Heart right ventricle (tissue), 16 donors: ENCODE data around the gene CTBS. TPM values are rescaled to one million over a fixed set of nuclear protein-coding genes. Genes with fewer than 3 reads are reported as not detected.

Source experiments
- ATAC-seq, 8 donors: fragments of 200-7000 bp; cut with Tn5 transposase; one replicate each; pipeline ENCODE4 v1.9.1; 2020; ENCODE audit warnings: mild to moderate bottlenecking in 8 of 8, moderate library complexity in 8 of 8, moderate number of reproducible peaks in 1 of 8
- DNase-seq, 2 donors: peaks; one replicate each; pipeline ENCODE4 v3.0.0-alpha.2; 2020
- H3K27ac ChIP-seq, 10 donors: fragments of 200-600 bp; sonication (generic) in 2 of 10; one replicate each; pipeline versions ENCODE4 v1.5.0 to v1.8.0; 2020 to 2022; ENCODE audit warnings: mild to moderate bottlenecking in 3 of 10
- H3K27me3 ChIP-seq, 7 donors: fragments of 200-600 bp; one replicate each; pipeline ENCODE4 v1.8.0; 2021 to 2022; ENCODE audit warnings: mild to moderate bottlenecking in 2 of 7
- H3K36me3 ChIP-seq, 9 donors: fragments of 200-600 bp; sonication (generic) in 1 of 9; one replicate each; pipeline versions ENCODE4 v1.5.0 to v1.8.0; 2020 to 2022; ENCODE audit warnings: mild to moderate bottlenecking in 2 of 9
- H3K4me1 ChIP-seq, 9 donors: fragments of 200-600 bp; sonication (generic) in 1 of 9; one replicate each; pipeline versions ENCODE4 v1.5.0 to v1.8.0; 2020 to 2022; ENCODE audit warnings: mild to moderate bottlenecking in 4 of 9
- H3K4me3 ChIP-seq, 10 donors: fragments of 200-600 bp; sonication (generic) in 2 of 10; one replicate each; pipeline versions ENCODE4 v1.5.0 to v1.8.0; 2020 to 2022; ENCODE audit warnings: mild to moderate bottlenecking in 7 of 10, moderate library complexity in 2 of 10
- H3K9me3 ChIP-seq, 11 donors: fragments of 200-600 bp in 10 of 11; sonication (generic) in 2 of 11; one replicate each; pipeline versions ENCODE4 v1.5.0 to v1.8.0; 2013 to 2022; ENCODE audit warnings: mild to moderate bottlenecking in 2 of 11, control low read depth in 1 of 11, moderate library complexity in 1 of 11
- CTCF ChIP-seq, 9 donors: fragments of 200-600 bp; sonication (generic) in 2 of 9; IDR thresholded peaks; one replicate each; pipeline versions ENCODE4 v1.5.0 to v1.8.0; 2021 to 2022; ENCODE audit warnings: antibody characterized with exemption in 9 of 9, mild to moderate bottlenecking in 5 of 9, moderate library complexity in 1 of 9
- WGBS, 2 donors: extraction: QIAGEN DNeasy Blood & Tissue Kit; methylation state at CpG; one replicate each; pipeline ENCODE4 v1.1.7; 2013; ENCODE audit warnings: inconsistent platforms in 1 of 2; 5-methylcytosine and 5-hydroxymethylcytosine counted together
- intact Hi-C, 10 donors: fragments of 100-400 bp; cut with DNase I; formaldehyde crosslinking; loops; one replicate each; pipeline versions ENCODE4 v1.11.1 to v1.14.2; 2022
- polyA plus RNA-seq, 2 donors: library from polyadenylated mRNA; stranded (reverse); fragments of 200-250 nt; gene quantifications; one replicate each; pipeline ENCODE4 v1.2.3, GENCODE V29; 2013
- total RNA-seq, 10 donors: library from RNA; stranded (reverse); fragmentation: NEBNext Ultra II Directional in 3 of 10; extraction: Animal tissue kit (Norgen Biotek cat#: 25700) in 3 of 10; gene quantifications; one replicate each; pipeline versions ENCODE4 v1.2.1 to v1.2.4, GENCODE V29; 2021 to 2023
- donor health status: Arrhythmogenic right ventricular cardiomyopathy.
- donor health status: ischemic (EF 13 %, LVEDD 7.1; RV severe dilation, severe dysfunction).
- donor health status: healthy with polysubstance abuse.
- donor health status: DM: no; HTN: yes; CAD: no.
- donor health status: DM: no; HTN: no; CAD: no.
- donor health status: ischemic (EF 25% LVEDD 6.9; RV normal size, moderate dysfunction).
- donor health status: ischemic (EF 25% LVEDD 5.7; RV mildly dilated, moderate dysfunction).
- donor health status: healthy.
- donor health status: DM: yes; HTN: yes; CAD: no.
- donor health status: Ischemic cardiomyopathy.
- donor health status: ischemic (EF 35%, LVEDD 5.7; RV mildly dilated, moderate dysfunction).
- donor health status: nonischemic (EF 11% LVEDD 7.7; RV severe dilation, severe dysfunction).
- donor health status: DM: yes; HTN: yes; CAD: no.
- donor health status: PGD.
- donor health status: ischemic (EF 29% LVEDD 5.4; RV normal size, mild dysfunction).
- donor health status: nonischemic (EF 23%, LVEDD 6.1; RV moderate dilation, normal function).

The CTBS gene
- total and polyA plus RNA-seq, 12 donors: 3.5 to 13.2 (median 7.2) TPM

GRCh38 chr1:84525779-84526178 is 48.5 kb downstream of the CTBS start:
- ATAC-seq (no peak), DNase-seq (no peak)
- WGBS, 2 donors: 79 to 82% methylated on average over 1 of the region's 1 CpG
- Histone ChIP-seq H3K36me3 (peaks cover 0 to 27% (median 0%) of the 10 kb centered on the region in 9 donors), H3K27me3 (no peaks in the 10 kb centered on the region), H3K27ac (no peak overlapping the region), H3K4me3 (no peak overlapping the region), H3K4me1 (no peaks in the 10 kb centered on the region), H3K9me3 (no peaks in the 10 kb centered on the region)
- TF ChIP-seq CTCF (IDR thresholded peaks at IDR 0.05): no peak
- intact Hi-C loops: no loop called here

- Histone ChIP-seq H3K36me3 (peaks cover 0 to 18% (median 0%) of the 10 kb centered on the region in 9 donors), H3K4me3 (no peak overlapping the region), H3K27me3 (no peaks in the 10 kb centered on the region), H3K27ac (no peak overlapping the region), H3K4me1 (no peaks in the 10 kb centered on the region), H3K9me3 (no peaks in the 10 kb centered on the region)
- intact Hi-C loops: no loop called here
- no peak for TF ChIP-seq CTCF (IDR thresholded peaks at IDR 0.05)
- ATAC-seq: no peak
- DNase-seq: no peak
Measured at GRCh38 chr1:84524590-84524989, 49.6 kb downstream of the CTBS start.

- no peak for TF ChIP-seq CTCF (IDR thresholded peaks at IDR 0.05)
Measured at GRCh38 chr1:84510668-84511067, 63.6 kb downstream of the CTBS start.

GRCh38 chr1:84510165-84510564 is 64.1 kb downstream of the CTBS start:
- 47 to 99% methylated on average over 2 of the region's 2 CpGs for WGBS, 2 donors
- Histone ChIP-seq H3K4me3 (no peak overlapping the region), H3K27ac (no peak overlapping the region), H3K27me3 (no peaks in the 10 kb centered on the region), H3K9me3 (peaks cover 0 to 28% (median 5%) of the 10 kb centered on the region in 11 donors), H3K4me1 (peaks cover 0 to 12% (median 7%) of the 10 kb centered on the region in 9 donors), H3K36me3 (peaks cover 0 to 8% (median 0%) of the 10 kb centered on the region in 9 donors)
- ATAC-seq (no peak), DNase-seq (no peak)
- no peak for TF ChIP-seq CTCF (IDR thresholded peaks at IDR 0.05)
- intact Hi-C loops: loop anchor here in 1 of 10 donors (10.0 kb wide), 1 partner anchor 55 kb away; no protein-coding TSS in a partner anchor

More at GRCh38 chr1:84510668-84511067, 63.6 kb downstream of the CTBS start:
- WGBS, 2 donors: 90 to 92% methylated on average over 3 of the region's 3 CpGs
- Histone ChIP-seq H3K9me3 (peaks cover 0 to 28% (median 5%) of the 10 kb centered on the region in 11 donors), H3K4me3 (no peak overlapping the region), H3K4me1 (peaks cover 0 to 12% (median 7%) of the 10 kb centered on the region in 9 donors), H3K27me3 (no peaks in the 10 kb centered on the region), H3K36me3 (peaks cover 0 to 8% (median 0%) of the 10 kb centered on the region in 9 donors), H3K27ac (no peak overlapping the region)
- ATAC-seq: no peak
- no peak for DNase-seq
- intact Hi-C loops: loop anchor here in 1 of 10 donors (10.0 kb wide), 1 partner anchor 54 kb away; no protein-coding TSS in a partner anchor
